ENCODE results near the gene KCTD13. TPM values are rescaled to one million over a fixed set of nuclear protein-coding genes. Genes with fewer than 3 reads are reported as not detected.
A peak's percentile ranks its signal among the peaks of the same experiment; 100 is the strongest.

Gene KCTD13
- total RNA-seq, 2 donors from 2014 or later, result 31.9 to 36.0 TPM

DNA sequence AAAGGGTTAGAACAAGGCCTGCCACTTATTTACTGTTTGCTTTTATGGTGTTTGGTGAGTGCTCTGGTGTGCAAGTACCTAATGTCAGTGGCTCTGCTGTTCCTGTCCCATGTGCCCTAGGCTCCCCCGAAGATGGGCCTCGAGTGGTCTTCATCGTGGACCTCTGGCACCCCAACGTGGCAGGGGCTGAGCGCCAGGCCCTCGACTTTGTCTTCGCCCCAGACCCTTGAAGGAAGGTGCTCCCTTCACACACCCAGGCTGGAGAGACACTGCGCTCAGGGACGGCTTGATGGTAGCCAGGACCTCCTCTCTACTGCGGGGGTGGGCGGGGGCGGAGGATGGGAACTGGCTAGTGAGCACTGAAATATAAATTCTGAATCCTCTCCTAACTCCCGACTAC is 20.4 kb downstream of the KCTD13 start:
- Mint-ChIP-seq H3K4me3 (no peak overlapping the region), H3K27ac (no peak overlapping the region), H3K9me3 (no peaks in the 10 kb centered on the region), H3K27me3 (peaks cover 1% of the 10 kb centered on the region), H3K4me1 (peaks cover 9% of the 10 kb centered on the region), H3K36me3 (ENCODE audit: low read depth) (no peaks in the 10 kb centered on the region)
- ATAC-seq (replicated peaks), result no peak

DNA sequence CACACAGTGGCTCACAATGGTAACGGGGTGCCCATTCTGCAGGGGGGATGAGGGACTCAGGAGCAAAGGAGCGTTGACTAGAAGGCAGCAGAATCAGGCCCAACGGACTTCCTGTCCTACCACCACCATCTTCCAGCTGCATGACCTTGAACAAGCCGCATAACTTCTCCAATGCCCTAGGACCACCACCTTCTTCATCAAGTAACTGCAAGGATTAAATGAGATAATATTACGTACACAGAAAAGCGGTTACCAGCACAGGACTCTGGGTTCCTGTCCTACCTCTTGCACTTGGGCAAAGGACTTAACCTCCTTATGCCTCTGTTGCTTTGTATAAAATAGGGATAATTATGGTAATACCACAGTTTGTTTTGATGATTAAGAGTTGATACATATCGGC is 21.1 kb downstream of the KCTD13 start:
- Mint-ChIP-seq H3K27ac (no peak overlapping the region), H3K9me3 (no peaks in the 10 kb centered on the region), H3K27me3 (peaks cover 5% of the 10 kb centered on the region), H3K4me3 (no peak overlapping the region), H3K36me3 (ENCODE audit: low read depth) (no peaks in the 10 kb centered on the region), H3K4me1 (peaks cover 12% of the 10 kb centered on the region)
- ATAC-seq (replicated peaks), result no peak

DNA sequence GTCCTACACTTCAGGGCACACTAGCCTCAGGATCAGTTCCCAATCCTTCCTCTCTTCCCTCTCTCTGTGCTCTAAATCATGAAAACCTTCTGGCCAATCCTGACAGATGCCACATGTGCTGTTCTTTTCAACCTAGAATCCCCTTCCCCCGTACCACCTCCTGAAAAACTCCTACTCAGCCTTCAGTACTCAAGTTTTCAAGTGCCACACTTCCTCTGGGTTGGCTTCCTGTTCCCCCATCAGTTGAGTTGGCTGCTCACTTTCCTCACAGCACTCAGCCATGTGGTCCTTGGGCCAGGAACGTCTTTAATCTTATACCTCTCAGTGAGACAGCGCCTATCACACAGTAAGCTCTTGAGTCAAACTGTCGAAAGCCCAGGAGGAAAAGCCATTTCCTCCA is 22.4 kb downstream of the KCTD13 start:
- H3K27me3 Mint-ChIP-seq, result peaks cover 7% of the 10 kb centered on the region
- peak overlapping the region; percentile 20 for H3K27ac Mint-ChIP-seq
- no peak for ATAC-seq (replicated peaks)
- H3K36me3 Mint-ChIP-seq (ENCODE audit: low read depth), result no peaks in the 10 kb centered on the region
- no peaks in the 10 kb centered on the region for H3K9me3 Mint-ChIP-seq
- peaks cover 12% of the 10 kb centered on the region for H3K4me1 Mint-ChIP-seq
- peak overlapping the region; percentile 6 for H3K4me3 Mint-ChIP-seq

DNA sequence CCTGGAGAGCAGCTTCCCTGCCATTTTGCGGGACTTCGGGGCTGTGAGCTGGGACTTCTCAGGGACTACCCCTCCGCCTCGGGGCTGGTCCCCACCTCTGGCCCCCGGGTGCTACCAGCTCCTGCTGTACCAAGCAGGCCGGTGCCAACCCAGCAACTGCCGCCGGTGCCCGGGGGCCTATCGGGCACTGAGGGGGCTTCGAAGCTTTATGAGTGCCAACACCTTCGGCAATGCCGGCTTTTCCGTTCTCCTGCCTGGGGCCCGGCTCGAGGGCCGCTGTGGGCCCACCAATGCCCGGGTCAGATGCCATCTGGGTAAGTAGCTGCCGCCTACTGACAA is 24.4 kb downstream of the KCTD13 start:
- Mint-ChIP-seq H3K4me3 (peak overlapping the region; percentile 42), H3K9me3 (no peaks in the 10 kb centered on the region), H3K27ac (no peak overlapping the region), H3K36me3 (ENCODE audit: low read depth) (no peaks in the 10 kb centered on the region), H3K4me1 (peaks cover 12% of the 10 kb centered on the region), H3K27me3 (peaks cover 25% of the 10 kb centered on the region)
- no peak for ATAC-seq (replicated peaks)

DNA sequence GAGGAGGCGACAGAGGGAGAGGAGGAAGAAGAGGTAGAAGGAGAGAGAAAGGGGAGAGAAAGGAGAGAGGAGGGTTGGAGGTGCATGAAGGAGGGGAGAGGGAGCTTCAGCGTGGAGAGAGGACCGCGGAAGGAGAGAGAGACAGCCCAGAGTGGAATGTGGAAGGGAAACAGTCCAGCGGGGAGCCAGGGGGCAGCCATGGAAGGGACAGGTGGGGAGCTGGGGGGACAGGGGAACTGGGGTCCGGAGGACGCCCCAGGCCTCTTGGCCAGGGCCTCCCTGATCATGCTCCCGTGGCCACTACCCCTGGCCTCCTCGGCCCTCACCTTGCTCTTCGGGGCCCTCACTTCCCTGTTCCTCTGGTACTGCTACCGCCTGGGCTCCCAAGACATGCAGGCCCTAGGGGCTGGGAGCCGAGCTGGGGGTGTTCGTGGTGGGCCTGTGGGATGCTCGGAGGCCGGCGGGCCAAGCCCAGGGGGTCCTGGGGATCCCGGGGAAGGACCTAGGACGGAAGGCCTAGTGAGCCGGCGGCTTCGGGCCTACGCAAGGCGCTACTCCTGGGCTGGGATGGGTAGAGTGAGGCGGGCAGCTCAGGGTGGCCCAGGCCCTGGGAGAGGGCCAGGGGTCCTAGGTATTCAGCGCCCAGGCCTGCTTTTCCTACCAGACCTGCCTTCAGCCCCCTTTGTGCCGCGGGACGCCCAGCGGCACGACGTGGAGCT is 25.0 kb downstream of the KCTD13 start:
- Mint-ChIP-seq H3K4me3 (peak overlapping the region; percentile 89), H3K27me3 (peaks cover 27% of the 10 kb centered on the region), H3K4me1 (peaks cover 12% of the 10 kb centered on the region), H3K27ac (peak overlapping the region; percentile 71), H3K9me3 (no peaks in the 10 kb centered on the region), H3K36me3 (ENCODE audit: low read depth) (no peaks in the 10 kb centered on the region)
- ATAC-seq (replicated peaks), result no peak

DNA sequence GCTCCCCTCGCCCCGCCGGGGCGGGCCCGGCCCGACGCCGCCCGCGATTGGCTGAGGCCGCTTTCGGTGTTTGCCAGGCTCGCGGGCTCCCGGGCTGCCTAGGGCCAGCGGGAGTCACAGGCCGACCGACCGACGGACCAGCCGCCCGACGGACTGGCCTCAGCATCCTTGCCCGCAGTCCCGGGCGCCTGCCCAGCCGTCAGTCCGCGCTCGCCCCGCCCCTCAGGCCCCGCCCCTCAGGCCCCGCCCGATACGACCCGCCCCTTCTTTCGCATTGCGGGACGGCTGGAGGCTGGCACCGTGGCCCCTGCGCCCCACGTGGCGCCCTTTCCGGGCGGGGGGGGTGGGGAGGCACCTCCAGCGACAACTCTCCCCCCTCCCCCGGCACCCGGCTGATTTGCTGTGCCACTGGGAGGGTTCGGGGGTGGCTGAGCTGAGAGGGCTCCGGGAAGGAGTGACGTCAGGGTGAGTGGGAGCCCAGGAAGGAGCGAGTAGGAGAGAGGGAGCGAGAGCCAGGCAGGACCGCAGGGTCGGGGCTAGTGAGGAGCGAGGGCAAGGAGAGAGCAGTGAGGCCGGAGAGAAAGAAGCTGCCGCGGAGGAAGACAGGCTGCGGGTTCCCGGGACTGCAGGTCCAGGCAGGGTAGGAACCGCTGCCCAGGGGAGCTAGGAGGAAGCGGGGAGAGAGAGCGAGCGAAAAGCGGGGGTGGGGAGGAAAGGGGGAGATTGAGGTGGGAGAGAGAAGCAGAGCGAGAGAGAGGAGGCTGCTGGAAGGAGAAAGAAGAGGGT is 25.7 kb downstream of the KCTD13 start, which contains the start of gene ASPHD1:
ASPHD1 (plus strand) TSS at position 387 of the 786 bp plus-strand sequence. CDS start 484 bp downstream, outside the sequence.
- Mint-ChIP-seq H3K9me3 (no peaks in the 10 kb centered on the region), H3K27ac (peak within 1 kb of the TSS; percentile 71), H3K4me1 (peaks cover 12% of the 10 kb centered on the region), H3K27me3 (peaks cover 27% of the 10 kb centered on the region), H3K4me3 (peak within 1 kb of the TSS; percentile 89), H3K36me3 (ENCODE audit: low read depth) (no peaks in the 10 kb centered on the region)
- ATAC-seq (replicated peaks), result peak; percentile 94

DNA sequence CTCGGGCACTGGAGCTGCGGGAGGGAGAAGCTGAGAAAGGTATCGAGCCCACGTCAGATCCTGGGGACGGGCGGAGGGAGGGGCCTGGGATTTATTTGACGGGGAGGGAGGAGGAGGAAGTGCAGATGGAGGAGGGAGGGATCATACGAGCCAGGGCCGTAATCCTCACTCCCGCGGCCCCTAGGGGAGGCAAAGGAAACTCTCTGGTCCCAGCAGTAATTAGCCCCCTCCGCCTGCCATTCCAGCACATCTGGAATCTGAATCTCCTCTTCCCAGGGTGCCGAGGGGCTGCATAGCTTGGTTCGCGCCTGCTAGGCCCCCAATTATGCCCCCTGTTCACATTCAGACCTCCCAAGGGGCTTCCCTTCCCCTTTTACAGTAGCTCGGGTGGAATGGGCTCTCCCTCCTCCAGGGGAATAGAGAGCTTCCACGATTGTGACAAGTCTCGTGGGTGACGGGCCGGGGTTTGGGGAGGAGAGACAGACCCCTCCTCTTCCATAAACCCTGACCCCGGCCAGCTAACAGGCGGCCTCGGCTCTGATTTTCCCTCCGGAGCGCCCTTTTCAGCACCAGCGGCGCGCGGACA is 26.4 kb downstream of the KCTD13 start, which contains the start of gene SEZ6L2:
SEZ6L2 (minus strand) TSS at position 35 of the 586 bp plus-strand sequence. CDS start 531 bp downstream, outside the sequence.
- Mint-ChIP-seq H3K9me3 (no peaks in the 10 kb centered on the region), H3K36me3 (ENCODE audit: low read depth) (no peaks in the 10 kb centered on the region), H3K27ac (peak within 1 kb of the TSS; percentile 71), H3K27me3 (peaks cover 27% of the 10 kb centered on the region), H3K4me3 (peak within 1 kb of the TSS; percentile 89), H3K4me1 (peaks cover 12% of the 10 kb centered on the region)
- peak; percentile 19 for ATAC-seq (replicated peaks)

DNA sequence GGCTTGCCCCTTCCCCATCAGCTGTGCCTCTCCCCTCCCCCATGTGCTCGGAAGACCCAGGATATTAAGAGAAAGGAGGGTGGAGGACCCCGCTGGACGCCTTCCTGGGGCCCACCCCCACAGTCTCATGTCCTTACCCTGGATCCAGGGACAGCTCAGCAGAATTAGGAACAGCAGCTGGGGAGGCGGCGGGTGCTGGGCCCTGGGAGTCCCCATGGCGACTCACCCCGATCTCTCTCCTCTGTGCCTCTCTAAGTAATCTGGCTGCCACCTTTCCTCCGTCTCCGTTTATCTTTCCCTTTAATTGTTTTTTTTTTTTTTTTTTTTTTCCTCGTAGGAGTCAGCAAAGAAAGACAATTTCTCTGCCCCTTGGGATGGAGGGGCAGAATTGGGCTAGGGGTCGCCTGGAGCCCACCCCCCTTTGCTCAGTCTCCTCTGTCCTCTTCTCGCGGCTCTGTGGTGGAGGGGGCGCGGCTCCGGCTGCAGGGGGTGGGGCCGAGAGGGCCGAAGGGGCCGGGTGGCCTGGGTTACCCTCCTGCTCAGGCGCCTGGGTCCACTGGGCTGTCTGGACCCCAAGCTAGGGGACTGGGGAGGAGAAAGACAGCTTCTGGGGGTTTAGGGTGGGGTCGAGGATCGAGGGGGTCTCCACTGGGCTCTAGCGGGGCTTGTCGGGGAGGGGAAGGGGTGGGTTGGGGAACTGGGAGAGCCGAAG is 27.1 kb downstream of the KCTD13 start:
- no peak for ATAC-seq (replicated peaks)
- H3K4me1 Mint-ChIP-seq, result peaks cover 12% of the 10 kb centered on the region
- peaks cover 27% of the 10 kb centered on the region for H3K27me3 Mint-ChIP-seq
- H3K27ac Mint-ChIP-seq, result no peak overlapping the region
- no peaks in the 10 kb centered on the region for H3K9me3 Mint-ChIP-seq
- H3K4me3 Mint-ChIP-seq, result peak overlapping the region; percentile 46
- H3K36me3 Mint-ChIP-seq (ENCODE audit: low read depth), result no peaks in the 10 kb centered on the region

DNA sequence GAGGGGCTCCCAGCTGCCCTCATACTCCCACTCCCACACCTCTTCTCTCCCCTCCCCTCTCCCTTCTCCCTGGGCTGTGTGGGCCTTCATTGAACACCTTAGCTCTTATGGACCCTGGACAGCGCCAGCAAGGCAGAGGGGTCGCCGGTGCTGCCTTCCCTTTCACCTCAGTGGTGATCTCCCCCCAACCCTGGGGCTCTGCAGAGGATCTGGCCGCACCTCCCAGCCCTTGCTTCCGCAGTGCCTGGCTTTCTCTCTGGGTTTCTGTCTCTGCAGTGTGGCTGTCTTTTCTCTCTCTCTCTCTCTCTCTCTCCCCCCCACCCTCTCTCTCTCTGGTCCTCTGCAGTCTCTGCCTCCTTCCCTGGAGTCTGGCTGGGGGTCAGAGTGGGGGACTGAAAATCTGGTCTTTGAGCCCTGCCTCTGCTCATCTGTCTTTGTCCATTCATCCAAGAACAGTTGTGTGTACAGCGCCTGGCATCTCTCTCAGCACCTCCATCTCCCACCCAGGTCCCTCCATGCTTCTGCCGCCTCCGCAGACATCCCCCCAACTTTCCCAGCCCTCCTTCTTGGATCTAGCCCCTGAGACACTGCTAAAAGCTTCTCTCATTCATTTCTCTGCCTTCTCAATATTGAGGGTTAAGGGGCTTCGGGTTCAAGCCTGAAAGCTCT is 27.8 kb downstream of the KCTD13 start:
- Mint-ChIP-seq H3K27me3 (peaks cover 27% of the 10 kb centered on the region), H3K4me1 (peaks cover 7% of the 10 kb centered on the region), H3K4me3 (no peak overlapping the region), H3K27ac (no peak overlapping the region), H3K36me3 (ENCODE audit: low read depth) (no peaks in the 10 kb centered on the region), H3K9me3 (no peaks in the 10 kb centered on the region)
- no peak for ATAC-seq (replicated peaks)

DNA sequence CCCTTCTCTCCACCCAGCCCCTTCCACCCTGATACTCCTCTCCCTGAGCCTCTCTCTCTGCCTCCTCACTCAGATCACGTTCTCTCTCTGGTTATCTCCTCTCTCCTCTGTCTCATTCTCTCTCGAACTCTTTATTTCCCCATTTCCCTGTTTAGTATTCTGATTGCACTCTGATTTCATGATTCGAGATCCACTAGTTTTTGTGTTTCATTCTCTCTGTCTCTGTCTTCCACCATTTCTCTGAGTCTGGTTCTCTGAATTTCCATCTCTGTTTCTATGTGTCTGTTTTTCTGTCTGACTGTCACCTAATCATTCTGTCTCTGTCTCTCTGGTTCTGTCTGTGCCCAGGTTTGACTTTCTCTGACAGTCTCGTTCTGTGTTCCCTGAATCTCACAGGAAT is 28.7 kb downstream of the KCTD13 start:
- no peaks in the 10 kb centered on the region for H3K36me3 Mint-ChIP-seq (ENCODE audit: low read depth)
- no peak overlapping the region for H3K27ac Mint-ChIP-seq
- no peaks in the 10 kb centered on the region for H3K9me3 Mint-ChIP-seq
- no peak overlapping the region for H3K4me3 Mint-ChIP-seq
- H3K27me3 Mint-ChIP-seq, result peaks cover 27% of the 10 kb centered on the region
- peaks cover 7% of the 10 kb centered on the region for H3K4me1 Mint-ChIP-seq
- ATAC-seq (replicated peaks), result no peak

DNA sequence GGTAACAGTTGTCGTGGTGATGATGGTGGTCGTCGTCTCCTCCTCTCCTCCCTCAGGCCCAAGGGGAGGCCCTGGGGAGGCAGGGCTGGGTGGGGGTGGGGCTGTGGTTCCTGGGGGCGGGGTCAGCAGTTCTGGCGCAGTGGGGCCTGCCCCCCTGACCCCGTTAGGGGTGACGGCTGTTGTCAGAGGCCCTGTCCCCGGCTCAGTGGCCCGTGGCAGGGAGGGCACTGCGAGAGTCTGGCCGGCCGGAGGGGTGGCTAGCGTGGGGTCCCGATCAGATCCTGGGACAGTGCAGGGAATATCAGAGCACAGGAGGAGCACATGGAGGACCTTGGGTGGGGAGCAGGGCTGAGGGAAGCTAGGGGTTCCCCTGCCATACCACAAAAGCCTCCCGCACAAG is 29.2 kb downstream of the KCTD13 start:
- Mint-ChIP-seq H3K27ac (no peak overlapping the region), H3K9me3 (no peaks in the 10 kb centered on the region), H3K27me3 (peaks cover 27% of the 10 kb centered on the region), H3K4me1 (peaks cover 7% of the 10 kb centered on the region), H3K36me3 (ENCODE audit: low read depth) (no peaks in the 10 kb centered on the region), H3K4me3 (no peak overlapping the region)
- no peak for ATAC-seq (replicated peaks)

DNA sequence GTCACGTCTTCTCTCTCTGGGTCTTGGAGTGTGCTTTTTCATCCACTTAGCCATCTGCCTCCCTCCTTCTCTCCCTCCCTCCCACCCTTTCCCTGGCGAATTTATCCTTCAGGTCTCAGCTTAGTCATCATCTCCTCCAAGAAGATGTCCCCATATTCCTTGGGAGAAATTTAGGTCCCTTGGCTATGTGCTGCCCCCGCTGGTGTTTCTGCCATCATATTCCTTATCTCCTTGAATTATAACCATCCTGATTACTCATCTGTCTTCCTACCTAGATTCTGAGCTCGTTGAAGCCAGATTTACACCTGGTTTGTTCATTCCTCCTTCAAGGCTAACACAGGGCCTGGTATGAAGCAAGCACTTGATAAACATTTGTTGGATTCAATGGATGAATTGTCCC is 31.7 kb downstream of the KCTD13 start:
- no peaks in the 10 kb centered on the region for H3K9me3 Mint-ChIP-seq
- H3K4me1 Mint-ChIP-seq, result no peaks in the 10 kb centered on the region
- peaks cover 23% of the 10 kb centered on the region for H3K27me3 Mint-ChIP-seq
- no peaks in the 10 kb centered on the region for H3K36me3 Mint-ChIP-seq (ENCODE audit: low read depth)
- H3K27ac Mint-ChIP-seq, result no peak overlapping the region
- no peak for ATAC-seq (replicated peaks)
- no peak overlapping the region for H3K4me3 Mint-ChIP-seq

DNA sequence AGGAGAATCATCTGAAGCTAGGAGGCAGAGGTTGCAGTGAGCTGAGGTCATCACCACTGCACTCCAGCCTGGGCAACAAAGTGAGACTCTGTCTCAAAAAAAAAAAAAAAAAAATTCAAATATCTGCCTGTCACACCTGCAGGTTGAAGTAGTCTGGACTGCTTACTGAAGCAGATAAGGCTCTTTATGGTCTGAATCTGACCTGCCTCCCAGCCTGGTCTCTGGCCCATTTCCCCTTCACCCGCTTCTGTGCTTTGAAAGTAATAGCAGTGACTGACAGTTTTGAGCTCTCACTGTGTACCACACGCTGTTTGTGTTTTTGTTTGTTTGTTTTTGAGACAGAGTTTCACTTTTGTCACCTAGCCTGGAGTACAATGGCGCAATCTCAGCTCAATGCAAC is 32.5 kb downstream of the KCTD13 start:
- no peak overlapping the region for H3K4me3 Mint-ChIP-seq
- no peak for ATAC-seq (replicated peaks)
- no peak overlapping the region for H3K27ac Mint-ChIP-seq
- no peaks in the 10 kb centered on the region for H3K9me3 Mint-ChIP-seq
- H3K4me1 Mint-ChIP-seq, result no peaks in the 10 kb centered on the region
- H3K27me3 Mint-ChIP-seq, result peaks cover 19% of the 10 kb centered on the region
- H3K36me3 Mint-ChIP-seq (ENCODE audit: low read depth), result no peaks in the 10 kb centered on the region

DNA sequence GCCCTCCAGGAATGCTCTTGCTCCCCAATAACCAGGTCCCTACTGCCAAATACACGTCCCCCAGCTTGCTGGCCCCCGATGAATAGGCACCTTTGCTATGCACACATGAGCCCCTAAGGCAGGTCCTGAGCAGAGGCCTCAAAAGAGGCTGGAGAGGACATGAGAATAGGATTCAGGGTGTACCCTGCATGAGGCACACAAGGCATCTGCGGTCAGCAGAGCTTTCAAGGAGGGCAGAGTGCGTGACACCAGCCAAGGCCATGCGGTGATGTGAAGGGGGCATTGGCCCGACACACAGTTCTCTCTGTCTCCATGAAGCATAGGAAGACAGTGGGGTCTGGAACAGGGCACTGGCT is 33.6 kb downstream of the KCTD13 start:
- Mint-ChIP-seq H3K27ac (no peak overlapping the region), H3K4me1 (no peaks in the 10 kb centered on the region), H3K36me3 (ENCODE audit: low read depth) (no peaks in the 10 kb centered on the region), H3K4me3 (no peak overlapping the region), H3K9me3 (no peaks in the 10 kb centered on the region), H3K27me3 (peaks cover 8% of the 10 kb centered on the region)
- no peak for ATAC-seq (replicated peaks)
